NCI-H82 treated with DMSO at 0.1 percent for 48 hours (cell line): ENCODE data around the gene IP6K3.

ENCODE experiments used
- DNase-seq: peaks from one replicate; lab custom pipeline; 2025; ENCODE audit not compliant: unreplicated experiment; lab: John Stamatoyannopoulos, UW

The IP6K3 gene

GRCh38 chr6:33746651-33747100 is at the start of gene IP6K3:
Gene IP6K3 (minus strand): TSS chr6:33746905. CDS start chr6:33735476, 11,429 bp downstream.
- DNase-seq: no peak

- peak; percentile 25 for DNase-seq
Observed at GRCh38 chr6:33794910-33795623, 48.4 kb upstream of the IP6K3 start.

GRCh38 chr6:33792981-33793380 is 46.3 kb upstream of the IP6K3 start:
- no peak for DNase-seq

GRCh38 chr6:33791620-33792019 is 44.9 kb upstream of the IP6K3 start:
- no peak for DNase-seq

- no peak for DNase-seq
Observed at GRCh38 chr6:33790910-33791309, 44.2 kb upstream of the IP6K3 start.

GRCh38 chr6:33790379-33790778 is 43.7 kb upstream of the IP6K3 start:
- no peak for DNase-seq

GRCh38 chr6:33789550-33789895 is 42.8 kb upstream of the IP6K3 start:
- no peak for DNase-seq

GRCh38 chr6:33788694-33789549 is 42.2 kb upstream of the IP6K3 start, which contains the start of gene LEMD2:
Gene LEMD2 (minus strand): TSS chr6:33789130. CDS start chr6:33789116, 14 bp downstream.
- peak; percentile 87 for DNase-seq

- no peak for DNase-seq
Observed at GRCh38 chr6:33787954-33788693, 41.4 kb upstream of the IP6K3 start.

- DNase-seq: no peak
Observed at GRCh38 chr6:33787346-33787953, 40.7 kb upstream of the IP6K3 start.

GRCh38 chr6:33786736-33787135 is 40.0 kb upstream of the IP6K3 start:
- no peak for DNase-seq

GRCh38 chr6:33785778-33786177 is 39.1 kb upstream of the IP6K3 start:
- DNase-seq: no peak

GRCh38 chr6:33784787-33785186 is 38.1 kb upstream of the IP6K3 start:
- no peak for DNase-seq

GRCh38 chr6:33783781-33784520 is 37.2 kb upstream of the IP6K3 start:
- no peak for DNase-seq

GRCh38 chr6:33782561-33782960 is 35.9 kb upstream of the IP6K3 start:
- DNase-seq: no peak

GRCh38 chr6:33781131-33781975 is 34.6 kb upstream of the IP6K3 start:
- no peak for DNase-seq

GRCh38 chr6:33779895-33780294 is 33.2 kb upstream of the IP6K3 start:
- DNase-seq: no peak

- DNase-seq: peak; percentile 33
Observed at GRCh38 chr6:33779290-33779689, 32.6 kb upstream of the IP6K3 start.

GRCh38 chr6:33778444-33779121 is 31.9 kb upstream of the IP6K3 start:
- DNase-seq: no peak
